HCT116 (cell line): ENCODE results near the gene LINC00305. TPM values are rescaled to one million over a fixed set of nuclear protein-coding genes. Genes with fewer than 3 reads are reported as not detected.

Experiments used
- ATAC-seq: fragments of 200-7000 bp; cut with Tn5 transposase; 2 replicates; pipeline ENCODE4 v1.9.1; 2020; ENCODE audit warnings: mild to moderate bottlenecking, moderate library complexity
- BruUV-seq: library from RNA; stranded (reverse); fragments of 400-500 nt; replicated peaks from 2 replicates; lab custom pipeline; 2021; lab: Mats Ljungman, UMichigan
- CTCF ChIA-PET: fragments of 300-600 bp; sonication (Branson Sonifier 250); formaldehyde crosslinking; loops from one replicate; lab custom pipeline; 2021; ENCODE audit warnings: antibody characterized with exemption; lab: Charles Lee
- POLR2A ChIA-PET: fragments of 300-600, 350-600 bp; sonication (Branson Sonifier 250); formaldehyde crosslinking; loops from one replicate; lab custom pipeline; 2021; ENCODE audit warnings: antibody characterized with exemption; lab: Charles Lee
- RAD21 ChIA-PET, 2 experiments: fragments of 300-600 bp; sonication (Branson Sonifier 250); formaldehyde crosslinking; loops; one replicate each; lab custom pipeline; 2023; ENCODE audit warnings: low total read pairs in 2 of 2; ENCODE audit not compliant: uncharacterized antibody in 2 of 2, unreplicated experiment in 2 of 2, low non-redundant PET in 1 of 2; lab: Charles Lee
- DNase-seq: peaks from one replicate; pipeline ENCODE4 v3.0.0-alpha.2; 2010; ENCODE audit warnings: low read depth, low spot score
- H2AFZ ChIP-seq: fragments of 200-600 bp; shearing (Covaris generic), sonication (generic); 2 replicates; pipeline ENCODE4 v1.6.1; 2017; ENCODE audit warnings: low read depth, mixed run types, mixed read lengths, antibody characterized with exemption, low read length; ENCODE audit not compliant: poor library complexity, severe bottlenecking
- H3K27ac ChIP-seq: 2 replicates; pipeline ENCODE4 v1.5.1; 2012; ENCODE audit warnings: low read depth, low read length
- H3K27me3 ChIP-seq: fragments of 200-600 bp; sonication (generic); 2 replicates; pipeline ENCODE4 v1.6.1; 2016; ENCODE audit warnings: mixed run types, low read length, mixed read lengths; ENCODE audit not compliant: insufficient read depth
- H3K36me3 ChIP-seq, 2 experiments: fragments of 200-500 bp in 1 of 2; fragments of 200-600 bp in 1 of 2; sonication (Bioruptor generic) in 1 of 2; sonication (generic) in 1 of 2; 2 replicates each; pipeline versions ENCODE4 v1.5.1 to v1.6.1; 2014 to 2016; ENCODE audit warnings: low read length in 2 of 2, inconsistent platforms in 1 of 2, mixed read lengths in 1 of 2, mixed run types in 1 of 2; ENCODE audit not compliant: insufficient read depth in 2 of 2, control insufficient read depth in 1 of 2
- H3K4me1 ChIP-seq, 2 experiments: fragments of 200-600 bp in 1 of 2; sonication (generic) in 1 of 2; 2 replicates each; pipeline versions ENCODE4 v1.5.1 to v1.6.1; 2012 to 2017; ENCODE audit warnings: low read length in 2 of 2, inconsistent platforms in 1 of 2, mild to moderate bottlenecking in 1 of 2, mixed read lengths in 1 of 2, mixed run types in 1 of 2, moderate library complexity in 1 of 2; ENCODE audit not compliant: insufficient read depth in 2 of 2, control insufficient read depth in 1 of 2
- H3K4me2 ChIP-seq: fragments of 200-600 bp; sonication (generic); 2 replicates; pipeline ENCODE4 v1.6.1; 2017; ENCODE audit warnings: mixed run types, low read length, mixed read lengths
- H3K4me3 ChIP-seq, 2 experiments: fragments of 200-600 bp in 1 of 2; sonication (generic) in 1 of 2; replicated peaks in 1 of 2; 2 replicates each; pipeline ENCODE4 v1.5.1; 2011 to 2016; ENCODE audit warnings: low read length in 2 of 2, control low read depth in 1 of 2, low read depth in 1 of 2, mild to moderate bottlenecking in 1 of 2, mixed read lengths in 1 of 2, mixed run types in 1 of 2
- H3K79me2 ChIP-seq: fragments of 200-600 bp; sonication (generic); 2 replicates; pipeline ENCODE4 v1.6.1; 2017; ENCODE audit warnings: mild to moderate bottlenecking, mixed run types, low read length, moderate library complexity, mixed read lengths; ENCODE audit not compliant: insufficient read depth
- H3K9ac ChIP-seq: fragments of 200-600 bp; sonication (generic); 2 replicates; pipeline ENCODE4 v1.6.1; 2016; ENCODE audit warnings: low read length, mixed read lengths
- H3K9me2 ChIP-seq: fragments of 200-600 bp; sonication (generic), shearing (Covaris generic); 2 replicates; pipeline ENCODE4 v1.6.1; 2017; ENCODE audit warnings: mixed run types, mild to moderate bottlenecking, moderate library complexity; ENCODE audit not compliant: insufficient read depth
- H3K9me3 ChIP-seq, 2 experiments: fragments of 200-500 bp in 1 of 2; fragments of 200-600 bp in 1 of 2; sonication (Bioruptor generic) in 1 of 2; sonication (generic) in 1 of 2; 2 replicates each; pipeline ENCODE4 v1.6.1; 2014 to 2017; ENCODE audit warnings: low read length in 2 of 2, mixed read lengths in 2 of 2, inconsistent platforms in 1 of 2, low read depth in 1 of 2, mild to moderate bottlenecking in 1 of 2, mixed run types in 1 of 2, moderate library complexity in 1 of 2; ENCODE audit not compliant: control insufficient read depth in 1 of 2, insufficient read depth in 1 of 2
- H4K20me1 ChIP-seq: fragments of 200-600 bp; sonication (generic), shearing (Covaris generic); 2 replicates; pipeline ENCODE4 v1.6.1; 2017; ENCODE audit warnings: mixed run types, mild to moderate bottlenecking, moderate library complexity; ENCODE audit not compliant: insufficient read depth
- CEBPB ChIP-seq: IDR thresholded peaks from 2 replicates; pipeline ENCODE4 v1.6.1; 2012; ENCODE audit warnings: low read depth
- CTCF ChIP-seq, 3 experiments: fragments of 200-600 bp in 1 of 3; sonication (generic) in 1 of 3; IDR thresholded peaks in 2 of 3; conservative IDR thresholded peaks in 1 of 3; 2 replicates each; pipeline ENCODE4 v1.5.1; 2012 to 2017; ENCODE audit warnings: low read depth in 2 of 3, low read length in 2 of 3, antibody characterized with exemption in 1 of 3, borderline replicate concordance in 1 of 3, control low read depth in 1 of 3, mild to moderate bottlenecking in 1 of 3, mixed read lengths in 1 of 3, mixed run types in 1 of 3, moderate library complexity in 1 of 3; ENCODE audit not compliant: insufficient read depth in 1 of 3
- ELF1 ChIP-seq: IDR thresholded peaks from 2 replicates; pipeline ENCODE4 v1.6.1; 2012; ENCODE audit warnings: low read depth, borderline replicate concordance
- EZH2 ChIP-seq: fragments of 200-600 bp; sonication (generic); IDR thresholded peaks from 2 replicates; pipeline ENCODE4 v1.6.1; 2017; ENCODE audit warnings: antibody characterized with exemption, mixed run types
- JUND ChIP-seq: IDR thresholded peaks from 2 replicates; pipeline ENCODE4 v1.6.1; 2012
- MAX ChIP-seq: IDR thresholded peaks from 2 replicates; pipeline ENCODE4 v1.6.1; 2012
- POLR2A ChIP-seq: IDR thresholded peaks from 2 replicates; pipeline ENCODE4 v1.7.0; 2011; ENCODE audit warnings: borderline replicate concordance; ENCODE audit not compliant: insufficient read depth, insufficient read length; ENCODE audit errors: extremely low read depth
- REST ChIP-seq: IDR thresholded peaks from 2 replicates; pipeline ENCODE4 v1.6.1; 2012; ENCODE audit warnings: low read depth
- SIN3A ChIP-seq: IDR thresholded peaks from 2 replicates; pipeline ENCODE4 v1.6.1; 2012; ENCODE audit warnings: low read depth
- TCF7L2 ChIP-seq: IDR thresholded peaks from 2 replicates; pipeline ENCODE4 v1.7.0; 2011; ENCODE audit warnings: borderline replicate concordance, inconsistent platforms; ENCODE audit not compliant: insufficient read depth, insufficient read length; ENCODE audit errors: extremely low read depth
- ZFX ChIP-seq: fragments of 450-650 bp; IDR thresholded peaks from 2 replicates; pipeline ENCODE4 v1.6.1; 2017
- ZNF274 ChIP-seq: fragments of 200-500 bp; sonication (Bioruptor generic); IDR thresholded peaks from 2 replicates; pipeline ENCODE4 v1.6.1; 2014; ENCODE audit warnings: mild to moderate bottlenecking, low read depth, low read length, inconsistent platforms
- intact Hi-C: fragments of 100-400 bp; cut with micrococcal nuclease; formaldehyde crosslinking; loops from 2 replicates; pipeline ENCODE4 v1.10.0; 2022
- total RNA-seq: library from RNA; stranded (reverse); gene quantifications from one replicate; pipeline ENCODE4 v1.2.1, GENCODE V29; 2021; ENCODE audit not compliant: unreplicated experiment

The LINC00305 gene
- total RNA-seq, 1 experiment from 2014 or later, result not detected

GRCh38 chr18:64052772-64053171, 96.1 kb downstream of the LINC00305 start:
- H3K4me1 ChIP-seq, result no peaks in the 10 kb centered on the region
- ATAC-seq (no peak), DNase-seq (no peak)
- no peak overlapping the region for H2AFZ ChIP-seq
- H3K4me3 ChIP-seq, result no peak overlapping the region
- no peaks in the 10 kb centered on the region for H3K36me3 ChIP-seq
- H3K9ac ChIP-seq, result no peak overlapping the region
- no peaks in the 10 kb centered on the region for H3K27me3 ChIP-seq
- ChIA-PET RAD21 (no interaction called here), CTCF (no interaction called here), POLR2A (no interaction called here)
- H3K4me2 ChIP-seq, result no peak overlapping the region
- no peaks in the 10 kb centered on the region for H3K79me2 ChIP-seq
- BruUV-seq, result no TSS peak
- H3K9me3 ChIP-seq, result no peaks in the 10 kb centered on the region
- no peak for TF ChIP-seq ZFX
- no peak overlapping the region for H3K27ac ChIP-seq
- H3K9me2 ChIP-seq, result no peaks in the 10 kb centered on the region
- H4K20me1 ChIP-seq, result no peaks in the 10 kb centered on the region
- intact Hi-C loops, result no loop called here

- Histone ChIP-seq H3K9me2 (no peaks in the 10 kb centered on the region), H3K27me3 (no peaks in the 10 kb centered on the region), H3K4me2 (no peak overlapping the region), H3K4me3 (no peak overlapping the region), H3K36me3 (no peaks in the 10 kb centered on the region), H3K4me1 (no peaks in the 10 kb centered on the region), H2AFZ (no peak overlapping the region), H4K20me1 (no peaks in the 10 kb centered on the region), H3K27ac (no peak overlapping the region), H3K9ac (no peak overlapping the region), H3K79me2 (no peaks in the 10 kb centered on the region), H3K9me3 (no peaks in the 10 kb centered on the region)
- DNase-seq (no peak), ATAC-seq (no peak)
- ChIA-PET RAD21 (no interaction called here), CTCF (no interaction called here), POLR2A (no interaction called here)
- intact Hi-C loops, result no loop called here
- BruUV-seq, result no TSS peak
- TF ChIP-seq CTCF (IDR thresholded peaks at IDR 0.05 in 2 of 3, conservative IDR thresholded peaks at IDR 0.05 in 1 of 3; ENCODE audit: borderline replicate concordance in 1 of 3, insufficient read depth in 1 of 3, low read depth in 2 of 3, low read length in 2 of 3) (no peak), POLR2A (no peak), ZFX (no peak), JUND (no peak), MAX (no peak), SIN3A (no peak), CEBPB (no peak), REST (no peak), TCF7L2 (no peak), ZNF274 (no peak), EZH2 (no peak), ELF1 (no peak)
These were observed 104.3 kb downstream of the LINC00305 start for GRCh38 chr18:64044616-64045015.
